Astrocyte (in vitro differentiated cells and primary cell): Measurements from ENCODE around the gene TMEM238. TPM values are rescaled to one million over a fixed set of nuclear protein-coding genes. Genes with fewer than 3 reads are reported as not detected.

Experiments
- DNase-seq: peaks from one replicate; pipeline ENCODE4 v3.0.0-alpha.2; 2010; ENCODE audit warnings: low read depth
- FAIRE-seq: peaks from 2 replicates; lab custom pipeline; 2011; peaks lifted over from hg19 to GRCh38; lab: Jason Lieb, UNC
- H2AFZ ChIP-seq: 2 replicates; pipeline ENCODE4 v1.6.0; 2012; ENCODE audit warnings: low read depth, low read length, inconsistent platforms
- H3K27ac ChIP-seq: 2 replicates; pipeline ENCODE4 v1.5.1; 2011; ENCODE audit warnings: low read depth, low read length, inconsistent platforms
- H3K27me3 ChIP-seq: 2 replicates; pipeline ENCODE4 v1.6.0; 2011; ENCODE audit warnings: low read length, inconsistent platforms; ENCODE audit not compliant: insufficient read depth
- H3K36me3 ChIP-seq: 2 replicates; pipeline ENCODE4 v1.5.1; 2011; ENCODE audit warnings: low read length, inconsistent platforms; ENCODE audit not compliant: insufficient read depth
- H3K4me1 ChIP-seq: 2 replicates; pipeline ENCODE4 v1.5.1; 2011; ENCODE audit warnings: low read length, inconsistent platforms; ENCODE audit not compliant: insufficient read depth
- H3K4me2 ChIP-seq: 2 replicates; pipeline ENCODE4 v1.6.0; 2012; ENCODE audit warnings: low read length, inconsistent platforms
- H3K4me3 ChIP-seq: 2 replicates; pipeline ENCODE4 v1.5.1; 2011; ENCODE audit warnings: low read depth, mild to moderate bottlenecking, low read length, inconsistent platforms; ENCODE audit not compliant: insufficient read depth
- H3K79me2 ChIP-seq: 2 replicates; pipeline ENCODE4 v1.6.0; 2012; ENCODE audit warnings: mild to moderate bottlenecking, low read length, inconsistent platforms; ENCODE audit not compliant: insufficient read depth
- H3K9ac ChIP-seq: 2 replicates; pipeline ENCODE4 v1.6.0; 2012; ENCODE audit warnings: mild to moderate bottlenecking, low read length, inconsistent platforms
- H3K9me3 ChIP-seq: 2 replicates; pipeline ENCODE4 v1.5.1; 2012; ENCODE audit warnings: low read depth, mild to moderate bottlenecking, low read length, inconsistent platforms; ENCODE audit not compliant: insufficient read depth
- H4K20me1 ChIP-seq: 2 replicates; pipeline ENCODE4 v1.6.0; 2012; ENCODE audit warnings: low read length, inconsistent platforms; ENCODE audit not compliant: insufficient read depth
- H3K27ac Mint-ChIP-seq: one replicate; pipeline ENCODE4 v1.8.0; 2021; ENCODE audit warnings: mild to moderate bottlenecking, mixed read lengths; ENCODE audit not compliant: unreplicated experiment
- H3K27me3 Mint-ChIP-seq: one replicate; pipeline ENCODE4 v1.8.0; 2021; ENCODE audit warnings: low read depth, mixed read lengths; ENCODE audit not compliant: unreplicated experiment
- H3K36me3 Mint-ChIP-seq: one replicate; pipeline ENCODE4 v1.8.0; 2021; ENCODE audit warnings: low read depth, mixed read lengths; ENCODE audit not compliant: unreplicated experiment
- H3K4me1 Mint-ChIP-seq: one replicate; pipeline ENCODE4 v1.8.0; 2021; ENCODE audit warnings: low read depth, mixed read lengths; ENCODE audit not compliant: unreplicated experiment
- H3K4me3 Mint-ChIP-seq: one replicate; pipeline ENCODE4 v1.8.0; 2021; ENCODE audit warnings: mild to moderate bottlenecking, moderate library complexity, mixed read lengths; ENCODE audit not compliant: unreplicated experiment
- H3K9me3 Mint-ChIP-seq: one replicate; pipeline ENCODE4 v1.8.0; 2021; ENCODE audit warnings: mild to moderate bottlenecking, mixed read lengths; ENCODE audit not compliant: unreplicated experiment
- EZH2 ChIP-seq: IDR thresholded peaks from 2 replicates; pipeline ENCODE4 v1.6.1; 2012; ENCODE audit warnings: mild to moderate bottlenecking, low read length, inconsistent platforms; ENCODE audit not compliant: insufficient read depth
- total RNA-seq: library from RNA; stranded (reverse); gene quantifications from 2 replicates; pipeline ENCODE4 v1.2.1, GENCODE V29; 2021
- TF ChIP-seq, protein P1 (sequence below): IDR thresholded peaks from 2 replicates; pipeline ENCODE4 v1.5.1; 2011; ENCODE audit warnings: low read depth, mild to moderate bottlenecking, inconsistent platforms, low read length, moderate library complexity; ENCODE audit not compliant: insufficient read depth

The TMEM238 gene
- total RNA-seq, 1 donor from 2014 or later, result 2.1 TPM

DNA sequence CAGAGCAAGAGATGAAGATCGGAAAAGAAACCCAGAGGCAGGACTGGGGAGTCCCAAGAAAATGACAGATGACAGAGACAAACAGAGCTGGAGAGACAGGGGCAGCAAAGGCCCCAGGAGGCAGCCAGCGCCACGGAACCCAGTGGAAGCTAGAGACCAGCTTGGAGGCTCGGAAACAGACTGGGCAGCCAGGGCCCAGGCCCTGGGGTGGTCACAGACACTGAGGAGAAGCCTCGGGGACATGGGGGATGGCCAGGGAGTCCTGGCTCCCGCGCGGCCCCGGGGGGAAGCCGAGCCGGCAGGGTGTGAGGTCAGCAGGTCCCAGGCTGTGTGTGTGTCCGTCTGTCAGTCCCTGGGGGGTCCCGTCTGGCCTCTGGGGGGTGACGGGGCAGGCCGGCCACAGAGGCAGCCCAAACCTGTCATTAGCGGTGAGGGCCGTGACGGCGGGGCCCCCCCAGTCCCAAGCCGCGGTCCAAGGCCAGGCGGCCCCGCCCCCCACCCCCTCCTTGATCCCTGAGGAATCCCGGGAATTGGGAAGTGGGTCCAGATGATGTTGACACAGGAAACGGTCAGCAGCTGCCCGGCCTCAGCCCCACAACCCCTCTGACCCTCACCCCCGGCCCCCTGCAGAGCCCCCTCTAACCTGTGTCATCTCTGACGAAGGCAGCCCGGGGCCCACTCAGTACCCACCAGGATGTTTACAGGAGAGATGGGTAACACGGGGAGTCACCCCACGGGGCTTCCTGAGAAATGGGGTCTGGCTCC is 9.9 kb downstream of the TMEM238 start:
- peak overlapping the region; percentile 70 for H3K4me2 ChIP-seq
- peak overlapping the region; percentile 10 for H3K4me3 ChIP-seq
- H3K27me3 ChIP-seq, result no peaks in the 10 kb centered on the region
- H2AFZ ChIP-seq, result peak overlapping the region; percentile 73
- Mint-ChIP-seq H3K27me3 (no peaks in the 10 kb centered on the region), H3K4me1 (peaks cover 26% of the 10 kb centered on the region), H3K36me3 (no peaks in the 10 kb centered on the region), H3K9me3 (no peaks in the 10 kb centered on the region), H3K27ac (peak overlapping the region; percentile 93), H3K4me3 (peak overlapping the region; percentile 64)
- no peaks in the 10 kb centered on the region for H3K36me3 ChIP-seq
- no peaks in the 10 kb centered on the region for H3K9me3 ChIP-seq
- peak overlapping the region; percentile 82 for H3K27ac ChIP-seq
- H3K79me2 ChIP-seq, result peaks cover 8% of the 10 kb centered on the region
- TF ChIP-seq, protein P1, sequence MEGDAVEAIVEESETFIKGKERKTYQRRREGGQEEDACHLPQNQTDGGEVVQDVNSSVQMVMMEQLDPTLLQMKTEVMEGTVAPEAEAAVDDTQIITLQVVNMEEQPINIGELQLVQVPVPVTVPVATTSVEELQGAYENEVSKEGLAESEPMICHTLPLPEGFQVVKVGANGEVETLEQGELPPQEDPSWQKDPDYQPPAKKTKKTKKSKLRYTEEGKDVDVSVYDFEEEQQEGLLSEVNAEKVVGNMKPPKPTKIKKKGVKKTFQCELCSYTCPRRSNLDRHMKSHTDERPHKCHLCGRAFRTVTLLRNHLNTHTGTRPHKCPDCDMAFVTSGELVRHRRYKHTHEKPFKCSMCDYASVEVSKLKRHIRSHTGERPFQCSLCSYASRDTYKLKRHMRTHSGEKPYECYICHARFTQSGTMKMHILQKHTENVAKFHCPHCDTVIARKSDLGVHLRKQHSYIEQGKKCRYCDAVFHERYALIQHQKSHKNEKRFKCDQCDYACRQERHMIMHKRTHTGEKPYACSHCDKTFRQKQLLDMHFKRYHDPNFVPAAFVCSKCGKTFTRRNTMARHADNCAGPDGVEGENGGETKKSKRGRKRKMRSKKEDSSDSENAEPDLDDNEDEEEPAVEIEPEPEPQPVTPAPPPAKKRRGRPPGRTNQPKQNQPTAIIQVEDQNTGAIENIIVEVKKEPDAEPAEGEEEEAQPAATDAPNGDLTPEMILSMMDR, result no peak
- no peak for TF ChIP-seq EZH2
- H4K20me1 ChIP-seq, result no peaks in the 10 kb centered on the region
- peaks cover 49% of the 10 kb centered on the region for H3K4me1 ChIP-seq
- FAIRE-seq (no peak), DNase-seq (no peak)
- peak overlapping the region; percentile 73 for H3K9ac ChIP-seq

DNA sequence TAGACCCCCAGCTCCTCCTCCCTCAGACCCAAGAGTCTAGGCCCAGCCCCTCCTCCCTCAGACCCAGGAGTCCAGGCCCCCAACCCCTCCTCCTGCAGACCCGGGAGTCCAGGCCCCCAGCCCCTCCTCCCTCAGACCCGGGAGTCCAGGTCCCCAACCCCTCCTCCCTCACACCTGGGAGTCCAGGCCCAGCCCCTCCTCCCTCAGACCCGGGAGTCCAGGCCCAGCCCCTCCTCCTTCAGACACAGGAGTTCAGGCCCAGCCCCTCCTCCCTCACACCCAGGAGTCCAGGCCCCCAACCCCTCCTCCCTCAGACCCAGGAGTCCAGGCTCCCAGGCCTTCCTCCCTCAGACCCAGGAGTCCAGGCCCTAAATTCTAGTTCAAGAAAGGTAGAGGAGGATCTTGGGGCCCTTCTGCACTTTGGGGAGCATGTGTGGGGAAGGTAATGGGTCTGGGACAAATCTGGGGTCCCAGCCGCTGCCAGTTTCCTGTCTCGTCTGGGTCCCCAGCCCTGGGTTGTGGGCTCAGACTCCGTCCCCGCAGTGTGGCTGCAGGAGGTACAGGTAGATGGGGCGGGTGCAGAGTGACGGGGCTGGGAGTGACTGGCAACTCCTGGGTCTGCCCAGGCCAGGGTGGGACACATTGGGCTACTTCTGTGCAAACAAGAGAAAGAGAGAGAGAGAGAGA is 10.6 kb downstream of the TMEM238 start:
- Mint-ChIP-seq H3K27ac (peak overlapping the region; percentile 93), H3K9me3 (no peaks in the 10 kb centered on the region), H3K4me1 (peaks cover 26% of the 10 kb centered on the region), H3K27me3 (no peaks in the 10 kb centered on the region), H3K36me3 (no peaks in the 10 kb centered on the region), H3K4me3 (peak overlapping the region; percentile 64)
- TF ChIP-seq, protein P1, result no peak
- no peak for TF ChIP-seq EZH2
- Histone ChIP-seq H3K4me2 (peak overlapping the region; percentile 70), H2AFZ (peak overlapping the region; percentile 73), H3K4me1 (peaks cover 55% of the 10 kb centered on the region), H3K27me3 (no peaks in the 10 kb centered on the region), H4K20me1 (peaks cover 6% of the 10 kb centered on the region), H3K4me3 (no peak overlapping the region), H3K36me3 (no peaks in the 10 kb centered on the region), H3K9ac (peak overlapping the region; percentile 73), H3K79me2 (peaks cover 16% of the 10 kb centered on the region), H3K9me3 (no peaks in the 10 kb centered on the region), H3K27ac (peak overlapping the region; percentile 82)
- DNase-seq, result no peak
- no peak for FAIRE-seq
